SK-N-SH treated with all-trans-retinoic acid at 6 μM for 48 hours (cell line): ENCODE data around the gene TRIM54.

Experiments
- OSR1 ChIP-seq: fragments of 250-450 bp; sonication (Bioruptor Pico); IDR thresholded peaks from 2 replicates; pipeline ENCODE4 v1.8.0; 2022; ENCODE audit warnings: moderate library complexity, mild to moderate bottlenecking, inconsistent platforms
- PATZ1 ChIP-seq: fragments of 250-450 bp; sonication (Bioruptor Pico); IDR thresholded peaks from 2 replicates; pipeline ENCODE4 v1.8.0; 2020; ENCODE audit warnings: mild to moderate bottlenecking, moderate library complexity, borderline replicate concordance
- ZFP3 ChIP-seq: fragments of 250-450 bp; sonication (Bioruptor Pico); IDR thresholded peaks from 2 replicates; pipeline ENCODE4 v1.5.0; 2020; ENCODE audit warnings: mild to moderate bottlenecking, moderate library complexity
- ZNF565 ChIP-seq: fragments of 450-650 bp; formaldehyde crosslinking; conservative IDR thresholded peaks from 2 replicates; pipeline ENCODE4 v1.5.0; 2020; ENCODE audit warnings: low read depth, mild to moderate bottlenecking, moderate library complexity

- TF ChIP-seq ZNF565 (CRISPR knock-in tag) (no peak), ZFP3 (CRISPR knock-in tag) (no peak), OSR1 (CRISPR knock-in tag) (no peak), PATZ1 (CRISPR knock-in tag) (no peak)
Observed at GRCh38 chr2:27324720-27325119, 42.5 kb downstream of the TRIM54 start.
